Keratinocyte (primary cell): ENCODE measurements around the gene BCAS3.

ENCODE experiments used
- CTCF ChIP-seq, 3 experiments: IDR thresholded peaks in 1 of 3; conservative IDR thresholded peaks in 1 of 3; optimal IDR thresholded peaks in 1 of 3; 2 replicates in 2 of 3; 3 replicates in 1 of 3; pipeline versions ENCODE3 to v1.5.1; 2011; ENCODE audit warnings: low read length in 3 of 3, mild to moderate bottlenecking in 3 of 3, moderate library complexity in 2 of 3, control low read depth in 1 of 3, inconsistent platforms in 1 of 3; ENCODE audit not compliant: insufficient read depth in 2 of 3; ENCODE audit errors: extremely low read depth in 1 of 3
- EZH2 ChIP-seq: IDR thresholded peaks from one replicate; pipeline ENCODE4 v1.6.1; 2012; ENCODE audit warnings: inconsistent platforms, mild to moderate bottlenecking, low read length, moderate library complexity

- TF ChIP-seq CTCF (optimal IDR thresholded peaks at IDR 0.05 in 1 of 3, IDR thresholded peaks at IDR 0.05 in 1 of 3, conservative IDR thresholded peaks at IDR 0.05 in 1 of 3; ENCODE audit: extremely low read depth in 1 of 3, insufficient read depth in 2 of 3, low read length in 3 of 3) (no peak), EZH2 (no peak)
Observed at GRCh38 chr17:60750640-60751039, 73.0 kb downstream of the BCAS3 start.
